GM12878 (cell line): ENCODE data around the gene CHPT1. TPM values are rescaled to one million over a fixed set of nuclear protein-coding genes. Genes with fewer than 3 reads are reported as not detected.

Experiments used
- CTCF ChIP-seq, 3 experiments: IDR thresholded peaks in 2 of 3; conservative IDR thresholded peaks in 1 of 3; 2 replicates each; pipeline ENCODE4 v1.5.1; 2011; ENCODE audit warnings: low read depth in 3 of 3, low read length in 3 of 3, mild to moderate bottlenecking in 3 of 3, control low read depth in 2 of 3, moderate library complexity in 2 of 3, inconsistent platforms in 1 of 3, mixed read lengths in 1 of 3; ENCODE audit not compliant: control insufficient read depth in 2 of 3, insufficient read depth in 1 of 3; ENCODE audit errors: extremely low read depth in 1 of 3
- E4F1 ChIP-seq: fragments of 450-650 bp; IDR thresholded peaks from 2 replicates; pipeline ENCODE4 v1.6.1; 2018; ENCODE audit warnings: borderline replicate concordance, mild to moderate bottlenecking; ENCODE audit not compliant: partially characterized antibody
- PML ChIP-seq: IDR thresholded peaks from 2 replicates; pipeline ENCODE4 v1.6.1; 2012; ENCODE audit warnings: low read length, inconsistent platforms
- REST ChIP-seq: IDR thresholded peaks from 2 replicates; pipeline ENCODE4 v1.6.1; 2012; ENCODE audit warnings: mild to moderate bottlenecking, low read depth, low read length
- RUNX3 ChIP-seq: IDR thresholded peaks from 2 replicates; pipeline ENCODE4 v1.6.1; 2012; ENCODE audit warnings: low read length, inconsistent platforms
- USF2 ChIP-seq: IDR thresholded peaks from 2 replicates; pipeline ENCODE4 v1.6.1; 2011; ENCODE audit warnings: low read depth, low read length, improper control_type of control experiment, borderline replicate concordance
- ZNF217 ChIP-seq: fragments of 450-650 bp; IDR thresholded peaks from 2 replicates; pipeline ENCODE4 v1.6.1; 2017; ENCODE audit warnings: antibody characterized with exemption, mild to moderate bottlenecking
- polyA plus RNA-seq, 11 experiments: library from polyadenylated mRNA; depleted of rRNA in 4 of 11; unstranded in 6 of 11; stranded (reverse) in 5 of 11; fragments of >200 nt; fragmentation: Nextera tagmentation in 4 of 11; fragmentation: Illumina TruSeq in 1 of 11; extraction: Ambion mirVana in 4 of 11; extraction: Trizol in 1 of 11; gene quantifications; 1 replicate in 1 of 11; 2 replicates in 10 of 11; pipeline versions ENCODE4 v1.2.1 to v1.2.3, GENCODE V29; 2011 to 2016; ENCODE audit warnings: inconsistent platforms in 2 of 11, missing spikeins in 2 of 11, low read depth in 1 of 11
- total RNA-seq, 4 experiments: library from RNA; depleted of rRNA in 3 of 4; stranded (reverse); fragments of >200 nt in 3 of 4; fragmentation: Illumina TruSeq in 1 of 4; extraction: Trizol in 1 of 4; gene quantifications; 2 replicates each; pipeline versions ENCODE4 v1.2.1 to v1.2.3, GENCODE V29; 2013 to 2021

CHPT1 gene
- total and polyA plus RNA-seq, 10 of the 15 experiments (the other 5 are each of a cell fraction or from before 2014, with no cell fraction given), result 0.85 to 10.2 (median 3.9) TPM

- TF ChIP-seq USF2 (no peak), CTCF (IDR thresholded peaks at IDR 0.05 in 2 of 3, conservative IDR thresholded peaks at IDR 0.05 in 1 of 3; ENCODE audit: control insufficient read depth in 2 of 3, extremely low read depth in 1 of 3, insufficient read depth in 1 of 3, low read depth in 3 of 3, low read length in 3 of 3) (no peak), REST (no peak), PML (no peak), E4F1 (no peak), ZNF217 (no peak), RUNX3 (no peak)
- TF ChIP-seq, all 136 proteins: peak for 0
These were observed 2.5 kb upstream of the CHPT1 start (continued) for GRCh38 chr12:101694986-101695385.
